Activated CD4-positive, alpha-beta T cell treated with anti-CD3 and anti-CD28 coated beads, Interleukin-2, Interleukin-4, amounts not matched to agents 100 ng/mL and 50 ng/mL, durations not matched to agents 16 hours and 8 hours (primary cell): ENCODE data around the gene FEZ2.

Experiments
- DNase-seq: peaks from one replicate; pipeline ENCODE4 v3.0.0-alpha.2; 2020; ENCODE audit warnings: low spot score

Gene FEZ2

GRCh38 chr2:36587101-36587500 is 10.9 kb downstream of the FEZ2 start:
- no peak for DNase-seq

DNA sequence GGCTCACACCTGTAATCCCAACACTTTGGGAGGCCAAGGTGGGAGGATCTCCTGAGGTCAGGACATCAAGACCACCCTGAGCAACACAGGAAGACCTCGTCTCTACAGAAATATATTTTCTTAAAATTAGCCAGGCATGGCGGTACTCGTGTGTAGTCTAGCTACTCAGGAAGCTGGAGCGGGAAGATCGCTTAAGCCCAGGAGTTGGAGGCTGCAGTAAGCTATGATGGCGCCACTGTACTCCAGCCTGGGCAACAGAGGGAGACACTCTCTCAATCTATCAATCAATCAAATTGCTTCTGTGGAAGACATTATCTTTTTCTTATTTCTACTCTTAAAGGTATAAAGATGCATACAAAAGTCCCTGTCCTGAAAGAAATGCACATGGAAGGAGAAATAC is 11.3 kb downstream of the FEZ2 start:
- DNase-seq, result no peak

DNA sequence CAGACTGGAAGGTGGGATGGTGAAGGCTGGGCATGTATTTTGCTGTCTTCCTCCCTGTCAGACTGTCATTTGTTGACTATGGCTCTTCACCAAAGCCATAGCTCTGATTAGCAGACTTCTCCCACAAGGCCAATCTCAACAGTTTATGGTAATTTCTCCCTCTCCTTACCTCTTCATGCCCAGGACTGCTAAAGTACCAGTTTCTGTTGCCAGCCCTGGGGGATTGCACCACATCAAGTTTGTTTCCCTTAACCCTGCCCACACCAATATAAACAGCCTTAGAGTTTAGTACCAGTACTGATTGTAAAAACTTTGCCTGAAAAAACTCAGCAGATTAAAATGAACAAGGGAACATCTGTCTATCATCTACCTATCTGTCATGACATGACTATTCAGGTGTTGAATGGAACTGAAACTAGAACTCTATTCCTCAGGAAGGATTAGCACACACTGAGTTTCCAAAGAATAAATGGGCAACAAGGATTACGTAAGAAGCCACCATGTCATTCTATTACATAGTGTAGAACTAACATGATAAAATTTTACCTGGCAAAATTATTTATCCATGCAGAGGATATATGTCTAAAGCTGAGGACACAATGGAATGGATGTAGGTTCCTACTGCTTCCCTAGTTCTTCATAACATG is 13.7 kb downstream of the FEZ2 start:
- no peak for DNase-seq

DNA sequence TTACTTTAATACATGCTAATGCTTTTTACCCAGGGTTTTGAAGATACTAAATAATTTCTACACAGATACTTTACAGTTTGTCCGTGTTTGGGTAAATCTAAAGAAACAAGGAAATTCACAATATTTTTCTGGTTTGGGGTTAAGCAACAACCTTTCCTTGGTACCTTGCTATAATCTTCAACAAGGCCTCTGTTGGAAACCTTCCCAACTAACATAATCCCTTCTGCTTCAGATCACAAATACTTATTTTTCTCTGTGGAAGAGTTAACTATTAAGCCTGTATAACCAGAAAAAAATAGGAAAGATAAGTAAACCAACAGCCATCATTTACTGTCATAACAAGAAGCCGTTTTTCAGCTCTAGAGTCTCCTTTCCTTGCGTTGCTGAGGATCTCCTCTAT is 15.0 kb downstream of the FEZ2 start:
- no peak for DNase-seq

DNA sequence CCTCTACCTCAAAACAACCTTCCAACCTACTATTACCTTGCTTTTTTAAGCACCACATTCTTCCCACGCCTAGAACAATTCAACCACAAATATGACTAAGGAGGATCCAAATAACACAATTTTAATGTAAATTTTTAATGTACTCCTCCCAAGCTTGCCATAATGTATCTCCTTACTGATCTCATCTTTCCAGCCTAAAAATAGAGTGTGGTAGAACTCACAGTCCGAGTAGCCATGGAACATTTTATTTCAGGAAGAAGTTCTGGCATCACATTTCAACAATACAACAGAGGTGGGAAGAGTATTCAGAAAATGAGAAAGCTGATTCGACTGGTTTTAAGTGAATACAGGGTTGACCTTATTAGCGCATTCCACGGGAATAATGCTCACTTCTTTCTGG is 15.4 kb downstream of the FEZ2 start:
- DNase-seq, result no peak

DNA sequence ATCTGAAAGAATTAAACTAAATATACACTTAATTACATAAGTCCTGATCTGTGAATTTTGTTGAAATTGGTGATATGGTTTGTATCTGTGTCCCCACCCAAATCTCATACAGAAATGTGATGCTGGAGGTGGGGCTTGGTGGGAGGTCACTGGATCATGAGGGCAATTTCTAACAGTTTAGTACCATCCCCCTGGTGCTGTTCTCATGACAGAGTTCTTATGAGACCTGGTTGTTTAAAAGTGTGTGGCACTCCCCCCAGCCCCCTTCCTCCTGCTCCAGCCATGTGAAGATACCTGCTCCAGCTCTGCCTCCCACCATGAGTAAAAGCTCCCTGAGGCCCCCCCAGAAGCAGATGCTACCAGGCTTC is 18.7 kb downstream of the FEZ2 start:
- no peak for DNase-seq

DNA sequence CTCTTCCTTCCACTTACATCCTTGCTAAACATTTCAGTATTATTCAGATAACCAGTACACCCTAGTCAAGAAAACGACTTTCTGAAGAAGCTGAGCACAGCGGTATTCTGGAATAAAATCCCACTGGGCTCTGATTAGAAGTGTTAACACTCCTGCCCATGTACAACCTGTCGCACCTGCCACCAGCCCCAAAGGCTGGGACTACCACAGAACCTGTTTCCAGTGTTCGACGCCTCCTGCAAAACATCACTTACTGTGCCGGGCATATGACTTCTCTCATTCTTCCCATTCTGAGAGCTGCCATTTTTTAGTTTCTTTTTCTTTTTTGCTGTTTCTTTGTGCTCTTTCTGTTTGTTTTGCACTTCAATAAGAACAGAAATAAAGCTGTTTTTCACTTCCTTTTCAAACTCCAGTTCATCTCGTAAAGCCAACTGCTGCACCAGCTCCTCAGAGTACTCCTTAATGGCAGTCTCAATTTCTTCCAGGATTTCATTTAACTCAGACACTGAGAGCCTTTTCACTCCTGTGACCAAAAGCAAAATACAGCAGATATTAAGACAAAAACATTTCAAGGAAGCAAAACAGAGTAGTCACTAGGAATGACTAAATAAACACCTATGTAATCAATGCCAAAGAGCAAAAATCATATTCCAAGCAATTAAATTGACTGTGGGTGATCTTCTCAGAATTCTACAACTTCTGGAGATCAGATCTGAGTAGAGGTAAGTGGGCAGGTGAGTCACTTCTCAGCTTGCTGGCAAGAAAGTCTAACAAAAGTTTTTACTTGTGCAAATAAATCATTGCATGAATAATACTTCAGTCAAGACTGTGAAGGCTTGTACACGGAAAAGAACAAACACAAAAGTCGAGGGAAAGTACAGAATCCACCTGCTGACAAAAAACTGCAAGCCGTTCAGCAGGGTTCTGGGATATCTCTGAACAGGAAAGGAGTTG is 19.3 kb downstream of the FEZ2 start:
- DNase-seq, result no peak

- DNase-seq, result no peak
Measured at GRCh38 chr2:36577884-36578283, 20.1 kb downstream of the FEZ2 start.

DNA sequence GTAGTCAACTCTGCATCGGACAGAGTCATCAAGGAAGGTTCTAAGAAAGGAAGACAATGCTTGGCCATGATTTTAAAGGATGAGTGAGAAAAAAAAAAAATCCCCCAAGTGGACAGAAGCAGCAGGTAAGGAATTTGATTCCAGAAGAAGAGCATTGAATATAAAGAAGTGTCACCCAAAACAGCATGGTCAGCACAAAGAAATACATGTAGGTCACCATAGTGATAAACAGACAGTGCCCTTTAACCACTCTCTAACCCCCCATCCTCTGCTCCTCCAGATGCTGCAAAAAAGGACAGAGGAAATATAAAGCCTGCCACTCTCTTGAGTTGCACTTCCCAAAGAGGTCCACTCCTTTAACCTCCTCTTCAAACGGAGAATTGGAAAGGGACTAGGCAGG is 23.4 kb downstream of the FEZ2 start:
- DNase-seq, result no peak

GRCh38 chr2:36573165-36573564 is 24.8 kb downstream of the FEZ2 start:
- no peak for DNase-seq

GRCh38 chr2:36572719-36573059 is 25.3 kb downstream of the FEZ2 start:
- DNase-seq, result no peak

GRCh38 chr2:36572054-36572718 is 25.8 kb downstream of the FEZ2 start:
- no peak for DNase-seq

GRCh38 chr2:36570416-36570815 is 27.6 kb downstream of the FEZ2 start:
- no peak for DNase-seq

DNA sequence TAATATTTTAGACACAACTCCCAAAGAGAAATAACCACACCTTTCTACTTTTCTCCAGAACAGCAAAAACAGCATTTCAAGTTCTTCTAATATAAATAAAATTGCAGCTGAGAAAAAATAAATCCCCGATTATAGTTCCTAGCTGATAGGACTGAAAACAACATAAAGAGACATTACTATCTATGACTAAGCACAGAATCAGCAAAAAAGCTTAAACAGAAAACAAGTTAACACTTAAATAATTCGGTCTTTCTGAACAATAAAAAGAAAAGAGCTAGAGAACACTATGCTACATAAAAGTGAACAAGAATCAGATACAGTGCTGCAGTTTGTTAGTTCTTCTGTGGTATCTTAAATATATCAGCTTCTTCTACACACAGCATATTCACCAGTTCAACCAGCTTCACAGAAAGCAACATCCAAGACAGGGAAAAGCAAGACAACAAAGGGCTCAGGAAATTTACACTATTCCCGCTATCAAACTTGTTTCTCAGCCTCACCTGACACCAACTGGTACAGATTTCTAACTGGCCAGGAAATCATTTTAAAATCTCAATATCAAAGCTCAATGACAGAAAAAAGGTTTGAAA is 28.6 kb downstream of the FEZ2 start:
- no peak for DNase-seq

DNA sequence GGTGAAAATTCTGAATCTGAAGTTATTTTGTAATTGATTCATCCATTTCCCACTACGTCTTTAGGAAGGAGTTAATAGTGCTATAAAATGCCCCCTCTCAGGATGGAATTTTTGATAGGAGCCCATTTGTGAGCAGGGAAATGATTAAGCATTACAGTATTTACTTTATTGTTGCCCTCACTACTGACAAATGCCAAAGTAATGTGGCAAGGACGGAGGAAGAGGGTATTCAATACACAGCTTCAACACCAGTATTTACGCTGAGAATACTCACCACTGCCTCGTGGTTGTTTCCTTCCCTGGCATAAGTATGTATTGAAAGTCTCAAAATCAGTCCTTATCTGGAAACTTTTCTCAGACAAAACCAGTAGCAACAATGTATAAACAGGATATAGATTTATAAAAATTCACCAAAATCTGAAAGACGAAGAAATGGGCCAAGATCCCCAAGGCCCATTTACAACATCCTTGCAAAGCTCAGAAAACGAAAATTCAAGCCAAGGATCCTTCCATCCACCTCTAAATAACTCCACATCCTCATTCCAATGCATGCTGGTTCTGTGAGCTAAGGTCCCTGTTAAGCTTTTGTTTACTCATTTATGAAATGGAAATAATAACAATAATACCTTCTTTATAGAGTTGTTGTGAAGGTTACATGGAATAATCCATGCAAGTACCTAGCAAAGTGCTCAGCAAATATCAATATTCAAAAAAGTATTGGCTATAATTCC is 29.3 kb downstream of the FEZ2 start:
- no peak for DNase-seq

- no peak for DNase-seq
Measured at GRCh38 chr2:36567711-36568408, 30.1 kb downstream of the FEZ2 start.

DNA sequence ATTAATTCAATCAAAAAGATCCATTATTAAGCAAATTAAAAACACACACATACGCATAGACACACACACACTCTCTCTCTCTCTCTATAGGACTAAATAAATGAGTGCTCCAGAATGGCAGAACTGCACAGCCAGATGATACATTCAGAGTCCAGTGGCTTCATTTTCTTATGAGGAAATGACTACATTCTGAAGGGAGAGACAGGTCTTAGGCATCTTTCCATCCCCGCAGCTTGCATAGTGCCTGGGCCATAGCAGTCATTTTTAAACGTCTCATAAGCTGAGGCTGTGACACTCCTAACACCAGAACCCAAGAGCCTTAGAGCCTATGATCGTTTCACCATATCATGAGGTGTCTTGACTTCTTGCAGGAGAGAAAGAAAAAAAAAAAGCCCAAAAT is 31.1 kb downstream of the FEZ2 start:
- DNase-seq, result no peak

DNA sequence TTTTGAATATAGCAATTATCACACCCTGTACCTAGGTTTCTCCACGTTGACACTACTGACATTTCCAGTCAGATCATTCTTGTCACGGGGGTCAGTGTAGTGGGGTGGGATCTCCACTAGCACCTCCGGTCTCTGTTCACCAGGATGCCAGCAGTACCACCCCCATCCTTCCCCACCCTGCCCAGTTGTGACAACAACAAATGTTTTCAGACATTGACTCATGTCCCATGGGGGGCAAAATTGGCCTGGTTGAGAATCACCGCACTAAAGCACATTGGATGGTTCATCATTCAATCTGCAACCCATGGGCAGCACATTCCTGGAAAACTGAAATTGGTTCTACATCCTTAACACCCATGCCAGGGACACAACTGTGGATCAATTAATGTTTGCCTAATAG is 32.3 kb downstream of the FEZ2 start:
- DNase-seq, result no peak

GRCh38 chr2:36564377-36564930 is 33.5 kb downstream of the FEZ2 start:
- DNase-seq, result no peak

- no peak for DNase-seq
Measured at GRCh38 chr2:36562973-36563532, 34.9 kb downstream of the FEZ2 start.

DNA sequence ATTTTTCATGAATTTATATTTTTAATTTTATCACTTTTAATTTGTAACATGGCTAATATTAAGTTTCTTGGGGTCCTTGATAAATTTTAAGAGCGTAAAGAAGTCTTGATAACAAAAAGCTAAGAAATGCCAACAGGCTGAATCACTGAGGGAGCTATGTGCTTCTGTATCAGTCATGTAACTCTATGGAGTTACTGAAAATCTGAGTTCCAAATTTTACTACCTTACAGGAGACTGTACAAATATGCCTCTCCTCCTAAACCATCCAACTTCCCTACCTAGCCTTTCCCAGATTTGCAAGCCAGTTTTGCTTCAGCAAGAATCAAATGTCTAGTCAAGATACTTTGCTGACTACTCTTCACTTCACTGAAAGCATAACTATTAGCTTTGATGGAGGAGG is 35.7 kb downstream of the FEZ2 start:
- no peak for DNase-seq
